Activated CD4-positive, alpha-beta T cell treated with anti-CD3 and anti-CD28 coated beads for 36 hours (primary cell): ENCODE data around the gene CALHM3. TPM values are rescaled to one million over a fixed set of nuclear protein-coding genes. Genes with fewer than 3 reads are reported as not detected.

ENCODE experiments used
- ATAC-seq: fragments of 200-7000 bp; cut with Tn5 transposase; one replicate; pipeline ENCODE4 v1.10.0; 2021; ENCODE audit warnings: mild to moderate bottlenecking, moderate library complexity
- CTCF ChIA-PET: fragments of 350-600 bp; sonication (Branson Sonifier 250); formaldehyde crosslinking; loops from one replicate; lab custom pipeline; 2021; ENCODE audit warnings: antibody characterized with exemption; lab: Charles Lee
- POLR2A ChIA-PET: fragments of 350-600 bp; sonication (Branson Sonifier 250); formaldehyde crosslinking; loops from one replicate; lab custom pipeline; 2021; ENCODE audit warnings: antibody characterized with exemption, inconsistent platforms; lab: Charles Lee
- DNase-seq: peaks from one replicate; pipeline ENCODE4 v3.0.0-alpha.2; 2020
- H3K27ac Mint-ChIP-seq: one replicate; pipeline ENCODE4 v1.8.0; 2021; ENCODE audit warnings: mixed read lengths
- H3K27me3 Mint-ChIP-seq: one replicate; pipeline ENCODE4 v1.8.0; 2021; ENCODE audit warnings: mixed read lengths
- H3K36me3 Mint-ChIP-seq: one replicate; pipeline ENCODE4 v1.8.0; 2021; ENCODE audit warnings: low read depth, mixed read lengths
- H3K4me1 Mint-ChIP-seq: one replicate; pipeline ENCODE4 v1.8.0; 2021; ENCODE audit warnings: mixed read lengths
- H3K4me3 Mint-ChIP-seq: one replicate; pipeline ENCODE4 v1.8.0; 2021; ENCODE audit warnings: mild to moderate bottlenecking, moderate library complexity, mixed read lengths
- H3K9me3 Mint-ChIP-seq: one replicate; pipeline ENCODE4 v1.8.0; 2021; ENCODE audit warnings: low read depth, mixed read lengths
- intact Hi-C, 2 experiments: fragments of 100-400 bp; cut with DNase I in 1 of 2; cut with micrococcal nuclease in 1 of 2; formaldehyde crosslinking; loops; one replicate each; pipeline versions ENCODE4 v1.14.2 to v1.15.1; 2022 to 2024; cut with DNase I, micrococcal nuclease
- total RNA-seq, 2 experiments: library from RNA; stranded (reverse); gene quantifications; one replicate each; pipeline ENCODE4 v1.2.3, GENCODE V29; 2021

The CALHM3 gene
- total RNA-seq, 2 experiments from 2014 or later, result not detected

GRCh38 chr10:103470761-103471653 lies 8.0 kb downstream of the CALHM3 start:
- ChIA-PET CTCF (interaction anchor here (1.8 kb wide), 1 partner anchor 14 kb away, joined by 8 read pairs; no protein-coding TSS in a partner anchor), POLR2A (interaction anchor here (0.6 kb wide), 2 partner anchors 30 to 188 kb away, joined by 3 read pairs; no protein-coding TSS in a partner anchor)
- Mint-ChIP-seq H3K36me3 (no peaks in the 10 kb centered on the region), H3K9me3 (no peaks in the 10 kb centered on the region), H3K4me3 (no peak overlapping the region), H3K27me3 (no peaks in the 10 kb centered on the region), H3K27ac (peak overlapping the region; percentile 61), H3K4me1 (peaks cover 18% of the 10 kb centered on the region)
- DNase-seq (peak; percentile 80), ATAC-seq (peak; percentile 91)
- intact Hi-C loops, result loop anchor here in 1 of 2 experiments (1.0 kb wide), 1 partner anchor 75 kb away; the partner anchor contains the start of genes ATP5MK and PDCD11

- H3K27me3 Mint-ChIP-seq, result no peaks in the 10 kb centered on the region
- no peaks in the 10 kb centered on the region for H3K36me3 Mint-ChIP-seq
- POLR2A ChIA-PET, result interaction anchor here (0.6 kb wide), 1 partner anchor 106 kb away, joined by 6 read pairs; no protein-coding TSS in a partner anchor
- DNase-seq (no peak), ATAC-seq (no peak)
- intact Hi-C loops, result no loop called here
- no peak overlapping the region for H3K27ac Mint-ChIP-seq
- H3K4me3 Mint-ChIP-seq, result no peak overlapping the region
- CTCF ChIA-PET, result interaction anchor here (0.8 to 1.8 kb wide), 2 partner anchors 16 to 47 kb away, joined by 5 to 8 read pairs; no protein-coding TSS in a partner anchor
- H3K9me3 Mint-ChIP-seq, result no peaks in the 10 kb centered on the region
- H3K4me1 Mint-ChIP-seq, result peaks cover 18% of the 10 kb centered on the region
These were observed 9.8 kb downstream of the CALHM3 start for GRCh38 chr10:103469201-103469600.

DNA sequence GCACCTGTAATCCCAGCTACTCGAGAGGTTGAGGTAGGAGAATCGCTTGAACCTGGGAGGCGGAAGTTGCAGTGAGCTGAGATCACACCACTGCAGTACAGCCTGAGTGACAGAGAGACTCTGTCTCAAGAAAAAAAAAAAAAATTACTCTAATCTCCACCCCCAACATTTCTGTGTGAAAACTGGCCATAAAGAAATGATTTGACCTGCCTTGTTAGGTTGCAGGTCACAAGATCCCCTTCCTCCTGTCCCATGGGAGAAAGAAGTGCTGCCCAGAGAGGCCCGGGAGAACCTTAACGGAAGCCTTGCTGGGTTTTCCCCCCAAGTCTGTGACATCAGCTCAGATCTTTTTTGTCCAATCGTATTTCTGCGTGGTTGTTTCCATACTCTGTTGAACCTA lies 11.6 kb downstream of the CALHM3 start:
- ChIA-PET CTCF (no interaction called here), POLR2A (no interaction called here)
- Mint-ChIP-seq H3K9me3 (no peaks in the 10 kb centered on the region), H3K4me1 (peaks cover 18% of the 10 kb centered on the region), H3K36me3 (no peaks in the 10 kb centered on the region), H3K4me3 (no peak overlapping the region), H3K27me3 (no peaks in the 10 kb centered on the region), H3K27ac (no peak overlapping the region)
- ATAC-seq (no peak), DNase-seq (no peak)
- intact Hi-C loops, result no loop called here

GRCh38 chr10:103466734-103467133 lies 12.3 kb downstream of the CALHM3 start:
- CTCF ChIA-PET, result no interaction called here
- Mint-ChIP-seq H3K27me3 (no peaks in the 10 kb centered on the region), H3K4me1 (peaks cover 11% of the 10 kb centered on the region), H3K4me3 (no peak overlapping the region), H3K9me3 (no peaks in the 10 kb centered on the region), H3K36me3 (no peaks in the 10 kb centered on the region), H3K27ac (no peak overlapping the region)
- POLR2A ChIA-PET, result no interaction called here
- intact Hi-C loops, result no loop called here
- ATAC-seq (no peak), DNase-seq (no peak)

DNA sequence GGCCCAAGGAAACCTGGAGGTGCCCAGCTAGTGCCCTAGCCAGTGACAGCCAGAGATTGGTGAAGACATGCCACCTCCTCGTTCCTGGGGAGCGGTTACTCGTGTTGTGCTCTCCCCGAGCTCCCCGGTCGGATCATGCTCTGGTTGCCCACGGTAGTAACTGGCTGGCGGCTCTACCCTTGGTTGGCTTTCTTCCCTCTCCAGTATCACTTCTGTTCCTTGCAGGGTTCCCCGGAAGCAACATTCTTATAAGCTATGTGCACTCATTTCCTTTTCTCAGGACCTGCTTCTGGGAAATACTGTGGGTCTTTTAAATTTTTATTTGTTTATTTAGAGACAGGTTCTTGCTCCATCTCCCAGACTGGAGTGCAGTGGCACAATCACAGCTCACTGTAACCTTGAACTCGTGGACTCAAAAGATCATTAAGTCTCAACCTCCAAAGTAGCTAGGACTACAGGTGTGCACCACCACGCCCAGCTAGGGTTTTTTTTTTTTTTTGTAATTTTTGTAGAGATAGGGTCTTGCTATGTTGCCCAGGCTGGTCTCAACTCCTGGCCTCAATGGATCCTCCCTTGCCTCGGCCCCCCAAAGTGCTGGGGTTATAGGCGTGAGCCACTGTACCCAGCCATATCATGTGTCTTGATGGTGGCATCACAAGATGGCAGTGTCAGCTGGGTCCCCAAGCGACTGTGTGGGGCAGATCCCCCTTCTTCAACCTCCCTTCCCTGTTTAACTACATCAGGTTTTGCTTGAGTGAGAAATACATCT lies 13.4 kb downstream of the CALHM3 start:
- POLR2A ChIA-PET, result no interaction called here
- CTCF ChIA-PET, result interaction anchor here (0.7 to 1.3 kb wide), 5 partner anchors 11 to 264 kb away, joined by 3 to 4 read pairs (median 4); no protein-coding TSS in a partner anchor
- H3K27ac Mint-ChIP-seq, result no peak overlapping the region
- peaks cover 4% of the 10 kb centered on the region for H3K4me1 Mint-ChIP-seq
- no peak overlapping the region for H3K4me3 Mint-ChIP-seq
- intact Hi-C loops, result no loop called here
- no peak for DNase-seq
- ATAC-seq, result no peak
- H3K9me3 Mint-ChIP-seq, result no peaks in the 10 kb centered on the region
- H3K27me3 Mint-ChIP-seq, result no peaks in the 10 kb centered on the region
- no peaks in the 10 kb centered on the region for H3K36me3 Mint-ChIP-seq

DNA sequence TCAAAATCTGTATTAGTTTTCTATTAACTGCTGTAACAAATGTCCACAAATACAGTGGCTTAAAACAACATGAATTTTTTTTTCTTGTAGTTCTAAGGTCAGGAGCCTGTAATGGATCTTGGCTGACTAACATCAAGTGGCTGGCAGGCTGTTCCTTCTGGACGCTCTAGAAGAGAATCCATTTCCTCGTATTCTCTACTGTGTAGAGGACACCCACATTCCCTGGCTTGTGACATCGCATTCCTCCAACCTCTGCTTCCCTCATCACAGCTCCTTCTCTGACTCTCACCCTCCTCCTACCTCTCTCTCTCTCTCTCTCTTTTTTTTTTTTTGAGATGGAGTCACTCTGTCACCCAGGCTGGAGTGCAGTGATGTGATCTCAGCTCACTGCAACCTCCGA lies 15.5 kb downstream of the CALHM3 start:
- CTCF ChIA-PET, result no interaction called here
- no peaks in the 10 kb centered on the region for H3K27me3 Mint-ChIP-seq
- no peak overlapping the region for H3K4me3 Mint-ChIP-seq
- no peaks in the 10 kb centered on the region for H3K36me3 Mint-ChIP-seq
- H3K9me3 Mint-ChIP-seq, result no peaks in the 10 kb centered on the region
- DNase-seq, result no peak
- intact Hi-C loops, result no loop called here
- POLR2A ChIA-PET, result no interaction called here
- no peak for ATAC-seq
- H3K27ac Mint-ChIP-seq, result no peak overlapping the region
- no peaks in the 10 kb centered on the region for H3K4me1 Mint-ChIP-seq

DNA sequence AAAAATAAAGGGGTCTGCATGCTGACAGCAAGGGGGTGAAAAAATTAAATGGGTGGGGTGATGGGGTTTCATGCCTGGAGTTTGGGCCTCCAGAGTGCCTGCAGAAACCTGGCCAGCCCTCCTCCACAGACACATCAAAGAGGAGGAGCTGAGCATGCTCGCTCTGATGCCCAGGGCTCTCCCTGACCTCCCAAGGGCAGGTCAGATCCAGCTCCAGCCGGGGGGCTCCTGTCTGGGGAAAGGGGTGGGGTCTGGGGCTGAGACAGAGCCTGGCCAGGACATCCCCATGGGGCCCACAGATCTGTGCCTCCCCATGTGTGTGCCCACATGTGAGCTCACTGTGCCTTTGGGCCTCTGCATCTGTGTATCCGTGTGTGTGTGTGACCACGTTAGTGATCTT lies 19.4 kb downstream of the CALHM3 start:
- DNase-seq (no peak), ATAC-seq (no peak)
- H3K27me3 Mint-ChIP-seq, result no peaks in the 10 kb centered on the region
- H3K4me1 Mint-ChIP-seq, result no peaks in the 10 kb centered on the region
- H3K9me3 Mint-ChIP-seq, result no peaks in the 10 kb centered on the region
- no peaks in the 10 kb centered on the region for H3K36me3 Mint-ChIP-seq
- H3K27ac Mint-ChIP-seq, result no peak overlapping the region
- intact Hi-C loops, result no loop called here
- ChIA-PET CTCF (interaction anchor here (0.6 to 1.1 kb wide), 2 partner anchors 12 to 355 kb away, joined by 3 read pairs; no protein-coding TSS in a partner anchor), POLR2A (no interaction called here)
- no peak overlapping the region for H3K4me3 Mint-ChIP-seq

DNA sequence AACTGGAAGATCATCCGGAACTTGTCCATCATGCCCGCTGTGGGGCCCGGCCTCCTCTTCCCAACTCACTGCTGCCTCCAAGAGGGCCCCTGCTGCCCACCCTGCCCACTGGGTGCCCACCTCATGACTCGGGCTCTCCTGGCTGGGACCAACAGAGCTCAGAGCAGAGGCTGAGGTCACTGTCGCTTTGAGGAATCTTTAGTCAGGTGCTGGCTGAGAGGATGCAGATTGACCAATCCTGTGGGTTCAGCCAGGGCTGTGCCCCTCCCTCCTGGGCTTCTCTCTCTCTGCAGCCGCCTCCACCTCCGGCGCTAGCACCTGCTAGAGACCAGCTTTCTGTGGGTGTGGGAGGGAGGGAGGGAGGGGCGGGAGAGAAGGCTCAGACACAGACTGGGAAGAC lies 20.3 kb downstream of the CALHM3 start, which contains the start of gene CALHM1:
Gene CALHM1 (minus strand): TSS at position 181 of the 400 bp plus-strand sequence. CDS start 149 bp downstream, at position 32.
- no peak for DNase-seq

GRCh38 chr10:103457896-103458583 lies 21.0 kb downstream of the CALHM3 start:
- POLR2A ChIA-PET, result no interaction called here
- Mint-ChIP-seq H3K36me3 (no peaks in the 10 kb centered on the region), H3K4me3 (no peak overlapping the region), H3K9me3 (no peaks in the 10 kb centered on the region), H3K27ac (no peak overlapping the region), H3K4me1 (peaks cover 3% of the 10 kb centered on the region), H3K27me3 (no peaks in the 10 kb centered on the region)
- CTCF ChIA-PET, result no interaction called here
- ATAC-seq (no peak), DNase-seq (no peak)
- intact Hi-C loops, result no loop called here

More for the DNA sequence above, 20.3 kb downstream of the CALHM3 start, which contains the start of gene CALHM1:
- POLR2A ChIA-PET, result no interaction called here
- peaks cover under 1% of the 10 kb centered on the region for H3K4me1 Mint-ChIP-seq
- no peaks in the 10 kb centered on the region for H3K36me3 Mint-ChIP-seq
- no peak within 1 kb of the TSS for H3K27ac Mint-ChIP-seq
- ATAC-seq, result peak; percentile 72
- intact Hi-C loops, result no loop called here
- no peaks in the 10 kb centered on the region for H3K9me3 Mint-ChIP-seq
- no peaks in the 10 kb centered on the region for H3K27me3 Mint-ChIP-seq
- no peak within 1 kb of the TSS for H3K4me3 Mint-ChIP-seq
- CTCF ChIA-PET, result no interaction called here

GRCh38 chr10:103457176-103457712 lies 21.8 kb downstream of the CALHM3 start:
- ATAC-seq (no peak), DNase-seq (no peak)
- intact Hi-C loops, result no loop called here
- H3K9me3 Mint-ChIP-seq, result no peaks in the 10 kb centered on the region
- no peak overlapping the region for H3K4me3 Mint-ChIP-seq
- H3K4me1 Mint-ChIP-seq, result peaks cover 7% of the 10 kb centered on the region
- no peaks in the 10 kb centered on the region for H3K36me3 Mint-ChIP-seq
- ChIA-PET POLR2A (no interaction called here), CTCF (no interaction called here)
- H3K27me3 Mint-ChIP-seq, result no peaks in the 10 kb centered on the region
- H3K27ac Mint-ChIP-seq, result no peak overlapping the region
